IMR-90 (cell line): ENCODE data around the gene SIPA1L3.

Experiments
- BHLHE40 ChIP-seq: fragments of 150-350 bp; IDR thresholded peaks from 2 replicates; pipeline ENCODE4 v1.6.1; 2016; ENCODE audit warnings: mild to moderate bottlenecking, low read depth, low read length
- CEBPB ChIP-seq: IDR thresholded peaks from 2 replicates; pipeline ENCODE4 v1.6.1; 2012; ENCODE audit warnings: low read depth, low read length, improper control_type of control experiment
- CHD1 ChIP-seq: IDR thresholded peaks from 2 replicates; pipeline ENCODE4 v1.6.1; 2012; ENCODE audit warnings: low read depth, low read length, improper control_type of control experiment
- RFX5 ChIP-seq: IDR thresholded peaks from 2 replicates; pipeline ENCODE4 v1.8.0; 2012; ENCODE audit warnings: low read depth, mild to moderate bottlenecking, low read length, moderate library complexity
- TF ChIP-seq, protein P1 (sequence below): conservative IDR thresholded peaks from 2 replicates; pipeline ENCODE4 v1.5.1; 2012; ENCODE audit warnings: mild to moderate bottlenecking, low read depth, low read length, improper control_type of control experiment
- TF ChIP-seq, protein P2 (sequence below): fragments of 150-350 bp; IDR thresholded peaks from 2 replicates; pipeline ENCODE4 v1.6.1; 2017; ENCODE audit warnings: mild to moderate bottlenecking, antibody characterized with exemption, low read length, low read depth
- TF ChIP-seq, protein P3 (sequence below): fragments of 150-350 bp; IDR thresholded peaks from 2 replicates; pipeline ENCODE4 v1.6.1; 2016; ENCODE audit warnings: low read depth, mild to moderate bottlenecking, low read length, moderate library complexity, borderline replicate concordance

DNA sequence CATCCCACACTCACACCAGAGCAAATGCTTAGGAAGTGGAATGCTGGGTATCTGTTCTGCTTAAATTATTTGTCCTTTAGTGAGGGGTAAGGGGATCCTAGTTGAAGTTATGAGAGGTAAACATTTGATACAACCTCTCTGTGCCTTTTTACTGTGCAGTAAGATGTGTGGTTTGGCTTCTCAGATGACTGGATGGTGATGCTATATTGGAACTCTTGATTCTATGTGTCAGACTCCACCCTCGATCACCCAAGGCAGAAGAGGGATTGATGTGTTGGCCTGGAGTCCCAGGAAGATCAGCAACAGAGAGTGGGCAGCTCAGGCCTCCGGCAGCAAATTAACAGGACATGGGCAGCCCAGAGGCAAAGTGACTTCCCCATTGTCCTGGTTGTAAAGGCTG, 66.7 kb downstream of the SIPA1L3 start:
- TF ChIP-seq RFX5 (no peak), CEBPB (no peak), CHD1 (no peak), BHLHE40 (no peak)
- TF ChIP-seq, protein P1, sequence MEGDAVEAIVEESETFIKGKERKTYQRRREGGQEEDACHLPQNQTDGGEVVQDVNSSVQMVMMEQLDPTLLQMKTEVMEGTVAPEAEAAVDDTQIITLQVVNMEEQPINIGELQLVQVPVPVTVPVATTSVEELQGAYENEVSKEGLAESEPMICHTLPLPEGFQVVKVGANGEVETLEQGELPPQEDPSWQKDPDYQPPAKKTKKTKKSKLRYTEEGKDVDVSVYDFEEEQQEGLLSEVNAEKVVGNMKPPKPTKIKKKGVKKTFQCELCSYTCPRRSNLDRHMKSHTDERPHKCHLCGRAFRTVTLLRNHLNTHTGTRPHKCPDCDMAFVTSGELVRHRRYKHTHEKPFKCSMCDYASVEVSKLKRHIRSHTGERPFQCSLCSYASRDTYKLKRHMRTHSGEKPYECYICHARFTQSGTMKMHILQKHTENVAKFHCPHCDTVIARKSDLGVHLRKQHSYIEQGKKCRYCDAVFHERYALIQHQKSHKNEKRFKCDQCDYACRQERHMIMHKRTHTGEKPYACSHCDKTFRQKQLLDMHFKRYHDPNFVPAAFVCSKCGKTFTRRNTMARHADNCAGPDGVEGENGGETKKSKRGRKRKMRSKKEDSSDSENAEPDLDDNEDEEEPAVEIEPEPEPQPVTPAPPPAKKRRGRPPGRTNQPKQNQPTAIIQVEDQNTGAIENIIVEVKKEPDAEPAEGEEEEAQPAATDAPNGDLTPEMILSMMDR, result no peak
- TF ChIP-seq, protein P2, sequence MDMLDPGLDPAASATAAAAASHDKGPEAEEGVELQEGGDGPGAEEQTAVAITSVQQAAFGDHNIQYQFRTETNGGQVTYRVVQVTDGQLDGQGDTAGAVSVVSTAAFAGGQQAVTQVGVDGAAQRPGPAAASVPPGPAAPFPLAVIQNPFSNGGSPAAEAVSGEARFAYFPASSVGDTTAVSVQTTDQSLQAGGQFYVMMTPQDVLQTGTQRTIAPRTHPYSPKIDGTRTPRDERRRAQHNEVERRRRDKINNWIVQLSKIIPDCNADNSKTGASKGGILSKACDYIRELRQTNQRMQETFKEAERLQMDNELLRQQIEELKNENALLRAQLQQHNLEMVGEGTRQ, result no peak
- TF ChIP-seq, protein P3, sequence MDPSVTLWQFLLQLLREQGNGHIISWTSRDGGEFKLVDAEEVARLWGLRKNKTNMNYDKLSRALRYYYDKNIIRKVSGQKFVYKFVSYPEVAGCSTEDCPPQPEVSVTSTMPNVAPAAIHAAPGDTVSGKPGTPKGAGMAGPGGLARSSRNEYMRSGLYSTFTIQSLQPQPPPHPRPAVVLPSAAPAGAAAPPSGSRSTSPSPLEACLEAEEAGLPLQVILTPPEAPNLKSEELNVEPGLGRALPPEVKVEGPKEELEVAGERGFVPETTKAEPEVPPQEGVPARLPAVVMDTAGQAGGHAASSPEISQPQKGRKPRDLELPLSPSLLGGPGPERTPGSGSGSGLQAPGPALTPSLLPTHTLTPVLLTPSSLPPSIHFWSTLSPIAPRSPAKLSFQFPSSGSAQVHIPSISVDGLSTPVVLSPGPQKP, result no peak
